CMK (cell line): ENCODE measurements around the gene VMO1.

Source experiments
- DNase-seq: peaks from one replicate; pipeline ENCODE4 v3.0.0-alpha.2; 2010; ENCODE audit warnings: low read depth

VMO1 gene

GRCh38 chr17:4796552-4796920 is 10.4 kb upstream of the VMO1 start:
- DNase-seq, result no peak

GRCh38 chr17:4795168-4795567 is 9.0 kb upstream of the VMO1 start:
- DNase-seq, result no peak

- no peak for DNase-seq
Observed at GRCh38 chr17:4790705-4791088, 4.5 kb upstream of the VMO1 start.

- DNase-seq, result no peak
Observed at GRCh38 chr17:4789951-4790704, 4.0 kb upstream of the VMO1 start.

- DNase-seq, result no peak
Observed at GRCh38 chr17:4789701-4789950, 3.5 kb upstream of the VMO1 start.

- no peak for DNase-seq
Observed at GRCh38 chr17:4788807-4789700, 2.9 kb upstream of the VMO1 start, which contains the start of gene GLTPD2. GLTPD2 (plus strand) TSS chr17:4788964; CDS start chr17:4789012, 48 bp downstream.

- DNase-seq, result no peak
Observed at GRCh38 chr17:4788159-4788806, 2.1 kb upstream of the VMO1 start.

- DNase-seq, result no peak
Observed at GRCh38 chr17:4786516-4786915, 352 bp upstream of the VMO1 start.

GRCh38 chr17:4785311-4786105 is 656 bp downstream of the VMO1 start:
- DNase-seq, result no peak

GRCh38 chr17:4782652-4783051 is 3.5 kb downstream of the VMO1 start:
- DNase-seq, result no peak

- no peak for DNase-seq
Observed at GRCh38 chr17:4780325-4780955, 5.7 kb downstream of the VMO1 start.

GRCh38 chr17:4777969-4778760 is 8.0 kb downstream of the VMO1 start:
- no peak for DNase-seq

- no peak for DNase-seq
Observed at GRCh38 chr17:4772235-4772613, 13.9 kb downstream of the VMO1 start.

- DNase-seq, result no peak
Observed at GRCh38 chr17:4771519-4772234, 14.5 kb downstream of the VMO1 start, which contains the start of gene TM4SF5. TM4SF5 (plus strand) TSS chr17:4771886; CDS start chr17:4771923, 37 bp downstream.

GRCh38 chr17:4769628-4770027 is 16.5 kb downstream of the VMO1 start:
- DNase-seq, result no peak

GRCh38 chr17:4768298-4768697 is 17.9 kb downstream of the VMO1 start:
- DNase-seq, result no peak

- no peak for DNase-seq
Observed at GRCh38 chr17:4766723-4767122, 19.4 kb downstream of the VMO1 start.

- no peak for DNase-seq
Observed at GRCh38 chr17:4766201-4766600, 20.0 kb downstream of the VMO1 start.

- DNase-seq, result no peak
Observed at GRCh38 chr17:4764595-4764994, 21.6 kb downstream of the VMO1 start.

- DNase-seq, result no peak
Observed at GRCh38 chr17:4759776-4760236, 26.4 kb downstream of the VMO1 start.
